Stimulated activated CD4-positive, alpha-beta T cell treated with anti-CD3 and anti-CD28 coated beads, Interleukin-12 subunit alpha, Interleukin-12 subunit beta, amount 100 ng/mL, for 24 hours (primary cell): Measurements from ENCODE around the gene LMNB1.
"Not testable (repeated sequence)": the region's sequence is repeated elsewhere in the genome, so short reads cannot be mapped to it uniquely, and the experiment has no call there.

Source experiments
- DNase-seq, 2 experiments: peaks; one replicate each; pipeline ENCODE4 v3.0.0-alpha.2; 2020; ENCODE audit warnings: low read depth in 2 of 2

Gene LMNB1

GRCh38 chr5:126778675-126779403 is 1.9 kb downstream of the LMNB1 start:
- no peak for DNase-seq

GRCh38 chr5:126780165-126780827 is 3.4 kb downstream of the LMNB1 start:
- DNase-seq = peak in 1 of 2 experiments; percentile 21

- peak in 1 of 2 experiments; percentile 15 for DNase-seq
Measured at GRCh38 chr5:126788409-126788808, 11.5 kb downstream of the LMNB1 start.

- DNase-seq = no peak
Measured at GRCh38 chr5:126793097-126793496, 16.2 kb downstream of the LMNB1 start.

- DNase-seq = not testable (repeated sequence)
Measured at GRCh38 chr5:126793648-126794047, 16.7 kb downstream of the LMNB1 start.

- no peak for DNase-seq
Measured at GRCh38 chr5:126794157-126794828, 17.4 kb downstream of the LMNB1 start.

- DNase-seq = no peak
Measured at GRCh38 chr5:126799780-126800179, 22.8 kb downstream of the LMNB1 start.

- no peak for DNase-seq
Measured at GRCh38 chr5:126801174-126801991, 24.4 kb downstream of the LMNB1 start.

- no peak for DNase-seq
Measured at GRCh38 chr5:126801992-126802294, 25.0 kb downstream of the LMNB1 start.

- DNase-seq = no peak
Measured at GRCh38 chr5:126805063-126805462, 28.1 kb downstream of the LMNB1 start.

GRCh38 chr5:126808521-126808988 is 31.6 kb downstream of the LMNB1 start:
- DNase-seq = no peak

GRCh38 chr5:126809916-126810315 is 33.0 kb downstream of the LMNB1 start:
- DNase-seq = no peak

- DNase-seq = no peak
Measured at GRCh38 chr5:126810596-126811380, 33.9 kb downstream of the LMNB1 start.

GRCh38 chr5:126811515-126812198 is 34.7 kb downstream of the LMNB1 start:
- no peak for DNase-seq

- DNase-seq = no peak
Measured at GRCh38 chr5:126812199-126812570, 35.2 kb downstream of the LMNB1 start.

GRCh38 chr5:126813799-126814198 is 36.9 kb downstream of the LMNB1 start:
- not testable (repeated sequence) for DNase-seq

- DNase-seq = no peak
Measured at GRCh38 chr5:126814721-126815404, 37.9 kb downstream of the LMNB1 start.

- DNase-seq = no peak
Measured at GRCh38 chr5:126816649-126817048, 39.7 kb downstream of the LMNB1 start.

- no peak for DNase-seq
Measured at GRCh38 chr5:126818736-126819135, 41.8 kb downstream of the LMNB1 start.

- no peak for DNase-seq
Measured at GRCh38 chr5:126819253-126819652, 42.3 kb downstream of the LMNB1 start.
